K562 (cell line): ENCODE results near the gene ST8SIA4. TPM values are rescaled to one million over a fixed set of nuclear protein-coding genes. Genes with fewer than 3 reads are reported as not detected.

Experiments used
- ATAC-seq: fragments of 200-7000 bp; cut with Tn5 transposase; 3 replicates; pipeline ENCODE4 v1.9.1; 2020; ENCODE audit warnings: moderate library complexity
- BruUV-seq: library from RNA; stranded (reverse); fragments of 400-500 nt; replicated peaks from 2 replicates; lab custom pipeline; 2021; lab: Mats Ljungman, UMichigan
- CTCF ChIA-PET: fragments of 300-600 bp; formaldehyde crosslinking; extraction: SDS; loops from one replicate; lab custom pipeline; 2021; ENCODE audit warnings: low intra/inter-chr PET ratio; lab: Yijun Ruan, JAX
- POLR2A ChIA-PET: fragments of 300-600, 350-650 bp; sonication (Branson Sonifier 250); formaldehyde crosslinking; extraction: SDS; loops from one replicate; lab custom pipeline; 2021; ENCODE audit warnings: antibody characterized with exemption, inconsistent platforms; lab: Yijun Ruan, JAX
- DNase-seq, 4 experiments: peaks; one replicate each; pipeline versions ENCODE4 v3.0.0 to v3.0.0-alpha.2; 2011 to 2018; ENCODE audit warnings: low spot score in 3 of 4, mixed read lengths in 3 of 4; ENCODE audit errors: extremely low read depth in 1 of 4
- FAIRE-seq: peaks from 2 replicates; lab custom pipeline; 2011; peaks lifted over from hg19 to GRCh38; lab: Jason Lieb, UNC
- H2AFZ ChIP-seq: 2 replicates; pipeline ENCODE4 v1.6.0; 2011; ENCODE audit warnings: low read depth, low read length, control low read depth, inconsistent platforms
- H3K27ac ChIP-seq: fragments of 200-600 bp; 3 replicates; pipeline ENCODE4 v1.8.0; 2011; ENCODE audit warnings: low read depth, mild to moderate bottlenecking, control low read depth, inconsistent platforms, low read length, moderate library complexity, mixed read lengths; ENCODE audit errors: extremely low read depth
- H3K27me3 ChIP-seq, 2 experiments: fragments of 300-600 bp in 1 of 2; 2 replicates in 1 of 2; 3 replicates in 1 of 2; pipeline versions ENCODE4 v1.6.0 to v1.8.0; 2011; ENCODE audit warnings: inconsistent platforms in 2 of 2, low read length in 2 of 2, mild to moderate bottlenecking in 1 of 2, mixed read lengths in 1 of 2, moderate library complexity in 1 of 2; ENCODE audit not compliant: control insufficient read depth in 2 of 2, insufficient read depth in 2 of 2
- H3K36me3 ChIP-seq: fragments of 300-600 bp; 3 replicates; pipeline ENCODE4 v1.8.0; 2011; ENCODE audit warnings: mild to moderate bottlenecking, low read length, inconsistent platforms; ENCODE audit not compliant: control insufficient read depth, insufficient read depth
- H3K4me1 ChIP-seq, 2 experiments: fragments of 200-600 bp in 1 of 2; replicated peaks in 1 of 2; 2 replicates in 1 of 2; 3 replicates in 1 of 2; pipeline versions ENCODE4 v1.5.1 to v1.8.0; 2011; ENCODE audit warnings: inconsistent platforms in 2 of 2, low read length in 2 of 2, mild to moderate bottlenecking in 1 of 2, mixed read lengths in 1 of 2, moderate library complexity in 1 of 2; ENCODE audit not compliant: control insufficient read depth in 2 of 2, insufficient read depth in 2 of 2
- H3K4me2 ChIP-seq: 2 replicates; pipeline ENCODE4 v1.6.1; 2011; ENCODE audit warnings: low read length, control low read depth, inconsistent platforms, mixed read lengths; ENCODE audit not compliant: insufficient read depth
- H3K4me3 ChIP-seq: fragments of 200-600 bp; sonication (generic), shearing (Covaris generic); 2 replicates; pipeline ENCODE4 v1.5.1; 2016; ENCODE audit warnings: control low read depth, inconsistent platforms
- H3K79me2 ChIP-seq: fragments of 200-600 bp; 3 replicates; pipeline ENCODE4 v1.8.0; 2011; ENCODE audit warnings: low read length, inconsistent platforms; ENCODE audit not compliant: control insufficient read depth, insufficient read depth
- H3K9ac ChIP-seq, 2 experiments: 2 replicates each; pipeline versions ENCODE4 v1.6.0 to v1.6.1; 2011; ENCODE audit warnings: low read depth in 2 of 2, low read length in 2 of 2, control low read depth in 1 of 2, inconsistent platforms in 1 of 2, mild to moderate bottlenecking in 1 of 2, mixed read lengths in 1 of 2; ENCODE audit not compliant: insufficient read depth in 1 of 2
- H3K9me1 ChIP-seq: one replicate; pipeline ENCODE4 v1.6.0; 2011; ENCODE audit warnings: inconsistent platforms, mild to moderate bottlenecking, low read length, moderate library complexity; ENCODE audit not compliant: control insufficient read depth, insufficient read depth
- H3K9me3 ChIP-seq: replicated peaks from 2 replicates; pipeline ENCODE4 v1.5.1; 2011; ENCODE audit warnings: low read depth, low read length, inconsistent platforms; ENCODE audit not compliant: control insufficient read depth, insufficient read depth
- H4K20me1 ChIP-seq: replicated peaks from 2 replicates; pipeline ENCODE4 v1.6.1; 2011; ENCODE audit warnings: low read length, inconsistent platforms, mixed read lengths; ENCODE audit not compliant: control insufficient read depth, insufficient read depth
- DMBX1 ChIP-seq: fragments of 250-450 bp; sonication (Bioruptor Pico); IDR thresholded peaks from 2 replicates; pipeline ENCODE4 v1.8.0; 2022; ENCODE audit warnings: inconsistent platforms, mild to moderate bottlenecking, moderate library complexity, borderline replicate concordance
- JUND ChIP-seq, 2 experiments: IDR thresholded peaks; 2 replicates in 1 of 2; 3 replicates in 1 of 2; pipeline ENCODE4 v1.6.1; 2011; ENCODE audit warnings: borderline replicate concordance in 2 of 2, low read depth in 2 of 2, low read length in 2 of 2, improper control_type of control experiment in 1 of 2, missing biosample characterization in 1 of 2, missing genetic modification characterization in 1 of 2, missing genetic modification reagents in 1 of 2
- POLR2G ChIP-seq: fragments of 200-400 bp; formaldehyde crosslinking; IDR thresholded peaks from 2 replicates; pipeline ENCODE4 v1.6.1; 2017; ENCODE audit warnings: low read depth, mild to moderate bottlenecking, antibody characterized with exemption, low read length, moderate library complexity
- RBFOX2 ChIP-seq: fragments of 200-400 bp; formaldehyde crosslinking; IDR thresholded peaks from 2 replicates; pipeline ENCODE4 v1.6.1; 2017; ENCODE audit warnings: low read depth, mild to moderate bottlenecking, low read length, moderate library complexity
- WGBS: fragments of 100-300 bp; shearing (Covaris generic); methylation state at CpG from one replicate; pipeline ENCODE4 v1.1.6; 2016; ENCODE audit warnings: low coverage, mixed read lengths; ENCODE audit not compliant: insufficient coverage; ENCODE audit errors: missing lambda C conversion rate; 5-methylcytosine and 5-hydroxymethylcytosine counted together
- in situ Hi-C: fragments of 300-500 bp; cut with MboI; formaldehyde crosslinking; loops from 4 replicates; pipeline ENCODE4 v1.15.0; 2018; ENCODE audit warnings: inconsistent platforms, mixed read lengths
- intact Hi-C: fragments of 100-400 bp; cut with micrococcal nuclease; formaldehyde crosslinking; loops from 2 replicates; pipeline ENCODE4 v1.14.2; 2022
- polyA plus RNA-seq, 8 experiments: library from polyadenylated mRNA; depleted of rRNA in 4 of 8; stranded (reverse) in 5 of 8; unstranded in 3 of 8; fragments of >200 nt; fragmentation: Nextera tagmentation in 2 of 8; fragmentation: Illumina TruSeq in 1 of 8; extraction: Ambion mirVana in 2 of 8; extraction: Trizol in 1 of 8; gene quantifications; 2 replicates each; pipeline versions ENCODE4 v1.2.1 to v1.2.3, GENCODE V29; 2011 to 2014; ENCODE audit warnings: inconsistent platforms in 1 of 8, missing spikeins in 1 of 8
- total RNA-seq, 7 experiments: library from RNA; depleted of rRNA in 6 of 7; stranded (reverse); fragments of >200 nt in 6 of 7; fragmentation: Illumina TruSeq in 2 of 7; extraction: Trizol in 2 of 7; gene quantifications; 2 replicates each; pipeline versions ENCODE4 v1.2.1 to v1.2.3, GENCODE V29; 2011 to 2021; ENCODE audit warnings: low replicate concordance in 1 of 7

Gene ST8SIA4
- total and polyA plus RNA-seq, 9 of the 15 experiments (the other 6 are each of a cell fraction or from before 2014, with no cell fraction given), result 0.22 to 2.0 (median 0.54) TPM

DNA sequence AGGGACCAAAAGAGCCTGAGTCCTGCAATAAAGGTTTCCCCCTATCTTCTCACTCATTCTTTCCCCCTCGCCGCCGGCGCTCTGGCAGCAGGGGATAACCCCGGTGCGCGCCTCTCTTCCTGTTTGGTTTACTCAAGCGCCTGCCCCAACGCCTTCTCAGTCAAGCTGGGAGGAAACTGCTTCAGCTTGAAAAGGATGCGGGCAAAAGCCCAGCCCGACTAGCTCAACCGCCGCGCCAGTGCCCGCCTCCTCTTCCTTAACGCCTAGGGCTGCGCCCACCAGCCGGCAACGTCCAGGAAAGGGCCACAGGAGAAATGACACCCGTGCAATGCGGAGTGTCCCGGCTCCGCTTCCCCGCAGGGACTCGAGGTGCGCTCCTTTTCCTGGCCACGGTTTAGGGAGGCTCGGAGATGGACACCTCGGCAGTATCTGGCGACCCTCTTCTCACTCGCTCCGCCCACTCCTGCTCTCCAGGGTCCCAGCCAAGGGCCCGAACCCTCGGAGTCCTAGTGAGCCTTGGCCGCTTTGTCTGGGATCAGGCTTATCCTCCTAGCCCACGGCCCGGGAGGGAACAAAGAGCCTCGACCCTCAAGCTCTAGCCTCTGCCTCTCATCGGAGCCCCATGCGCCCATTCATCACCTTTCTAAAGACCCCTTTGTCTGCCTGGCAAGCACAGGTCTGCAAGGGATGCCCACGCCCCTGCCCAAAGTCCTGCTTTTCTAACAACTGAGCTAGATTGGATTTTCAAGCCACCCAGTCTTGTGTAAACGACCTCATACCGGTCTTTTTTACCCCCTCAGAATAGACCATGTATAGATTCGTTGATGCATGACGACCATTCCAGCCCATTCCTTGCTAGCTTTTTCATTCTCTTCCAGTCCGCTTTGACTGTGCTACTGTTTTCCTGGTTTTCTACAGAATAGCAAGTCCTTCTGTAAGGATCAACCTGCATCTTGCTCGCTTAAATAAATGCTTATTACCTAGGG is 2.0 kb downstream of the ST8SIA4 start:
- BruUV-seq, result no TSS peak
- Histone ChIP-seq H2AFZ (0 out of 2 replicates have a peak overlapping the region, but pooled peaks have one; percentile 23), H3K4me1 (peaks cover 0 to 8% of the 10 kb centered on the region in 2 experiments; a peak in 2 of 5 replicates), H3K27ac (no peak overlapping the region; the same call in 2 of the 3 replicates), H3K9ac (peak overlapping the region; percentile 30 to 87; a peak in 3 of 4 replicates), H3K27me3 (no peaks in the 10 kb centered on the region), H3K36me3 (no peaks in the 10 kb centered on the region), H4K20me1 (no peaks in the 10 kb centered on the region)
- no peak for FAIRE-seq
- 2% methylated on average over 38 of the region's 47 CpGs for WGBS
- CTCF ChIA-PET, result no interaction called here
- peak; percentile 56 for TF ChIP-seq RBFOX2
- TF ChIP-seq POLR2G, result peak; percentile 58
- TF ChIP-seq DMBX1 (CRISPR knock-in tag), result no peak
- no peak for TF ChIP-seq JUND (IDR thresholded peaks at IDR 0.05; ENCODE audit: borderline replicate concordance, low read depth, low read length)
- TF ChIP-seq JUND (tag; IDR thresholded peaks at IDR 0.05; ENCODE audit: borderline replicate concordance, low read depth, low read length), result no peak
- TF ChIP-seq, all 486 proteins: peak for 2
- peak in 2 of 4 experiments; percentile 10 to 40 for DNase-seq
- intact Hi-C loops (loop anchor here (10.0 kb wide), 1 partner anchor 286 kb away; no protein-coding TSS in a partner anchor), in situ Hi-C loops (no loop called here)
- no peaks in the 10 kb centered on the region for H3K9me3 ChIP-seq
- H3K79me2 ChIP-seq, result no peaks in the 10 kb centered on the region; the same call in 2 of the 3 replicates
- ATAC-seq, result peak; percentile 55
- no peaks in the 10 kb centered on the region for H3K9me1 ChIP-seq
- peak overlapping the region; percentile 34 for H3K4me3 ChIP-seq
- H3K4me2 ChIP-seq, result peak overlapping the region; percentile 55
- POLR2A ChIA-PET, result interaction anchor here (0.6 to 1.0 kb wide), 3 partner anchors 9 to 18 kb away, joined by 3 to 5 read pairs (median 3); no protein-coding TSS in a partner anchor
